ENCODE measurements around the gene WDR33. TPM values are rescaled to one million over a fixed set of nuclear protein-coding genes. Genes with fewer than 3 reads are reported as not detected.
"Not testable (repeated sequence)": the region's sequence is repeated elsewhere in the genome, so short reads cannot be mapped to it uniquely, and the experiment has no call there.

Gene WDR33
- total RNA-seq (2014; rRNA removed; shearing (Covaris generic)), result 11.1 and 29.9 TPM in 2 replicates

DNA sequence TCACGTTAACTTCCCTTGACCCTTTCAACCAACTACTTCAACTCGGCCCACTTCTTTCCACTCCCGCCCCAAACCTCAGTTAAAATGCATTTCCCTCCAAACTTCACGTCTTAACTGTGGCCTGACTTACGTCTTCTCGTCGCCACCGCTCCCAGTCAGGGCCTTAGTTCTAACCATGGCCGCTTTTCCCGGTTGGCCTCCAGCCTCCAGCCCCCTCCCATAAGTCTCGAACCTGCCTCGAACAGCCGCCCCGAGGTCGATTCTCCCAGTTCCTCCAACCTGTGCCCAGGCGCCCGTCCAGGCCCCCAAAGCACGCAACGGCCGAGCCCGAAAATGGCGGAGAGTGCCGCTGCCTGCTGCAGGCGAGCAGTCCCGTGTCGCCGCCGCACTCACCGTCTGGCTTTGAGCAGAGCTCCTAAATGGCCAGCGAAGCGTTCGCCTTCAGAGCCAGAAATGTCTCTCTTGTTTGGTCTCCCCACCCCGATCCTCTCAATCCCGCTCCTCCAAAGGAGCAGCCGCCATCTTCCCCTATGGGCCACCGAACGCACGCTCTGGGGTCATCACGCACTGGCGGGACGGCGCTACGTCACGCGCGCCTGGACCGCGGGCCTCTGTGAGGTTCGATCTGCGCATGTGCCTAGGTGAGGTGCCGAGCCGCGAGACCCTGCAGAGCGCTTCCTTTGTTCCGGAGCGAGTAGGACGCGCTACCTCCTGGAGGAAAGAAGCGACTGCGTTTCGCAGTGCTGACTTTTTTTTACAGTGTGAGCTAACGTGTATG lies at the start of gene WDR33:
Gene WDR33 (minus strand): TSS at position 553 of the 778 bp plus-strand sequence. CDS start 40,190 bp downstream, outside the sequence.
- DNase-seq (ENCODE audit: low spot score), result peak; percentile 82

- no peak for DNase-seq (ENCODE audit: low spot score)
Observed at GRCh38 chr2:127860130-127860529, 49.2 kb upstream of the WDR33 start.

DNA sequence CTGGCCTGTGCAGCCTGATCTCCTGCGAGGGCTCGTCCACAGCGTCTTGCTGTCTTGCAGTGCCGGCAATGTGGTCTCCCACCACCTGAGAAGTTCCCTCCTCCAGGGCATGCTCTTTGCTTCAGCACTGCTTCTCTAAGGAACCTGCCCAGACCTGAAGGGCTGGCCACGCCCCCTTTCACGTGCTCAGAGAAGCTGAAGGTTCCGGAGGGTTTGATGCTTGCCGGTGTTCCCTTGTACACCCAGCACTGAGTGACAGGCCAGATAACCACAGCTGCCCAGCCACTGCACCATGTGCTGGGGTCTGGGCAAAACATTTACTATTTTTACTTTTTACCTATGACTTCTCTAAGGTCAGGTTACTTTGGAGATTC lies 48.7 kb upstream of the WDR33 start:
- DNase-seq (ENCODE audit: low spot score), result no peak

- no peak for DNase-seq (ENCODE audit: low spot score)
Observed at GRCh38 chr2:127857265-127857808, 46.4 kb upstream of the WDR33 start.

- DNase-seq (ENCODE audit: low spot score), result no peak
Observed at GRCh38 chr2:127853671-127854070, 42.7 kb upstream of the WDR33 start.

- no peak for DNase-seq (ENCODE audit: low spot score)
Observed at GRCh38 chr2:127852388-127852787, 41.4 kb upstream of the WDR33 start.

DNA sequence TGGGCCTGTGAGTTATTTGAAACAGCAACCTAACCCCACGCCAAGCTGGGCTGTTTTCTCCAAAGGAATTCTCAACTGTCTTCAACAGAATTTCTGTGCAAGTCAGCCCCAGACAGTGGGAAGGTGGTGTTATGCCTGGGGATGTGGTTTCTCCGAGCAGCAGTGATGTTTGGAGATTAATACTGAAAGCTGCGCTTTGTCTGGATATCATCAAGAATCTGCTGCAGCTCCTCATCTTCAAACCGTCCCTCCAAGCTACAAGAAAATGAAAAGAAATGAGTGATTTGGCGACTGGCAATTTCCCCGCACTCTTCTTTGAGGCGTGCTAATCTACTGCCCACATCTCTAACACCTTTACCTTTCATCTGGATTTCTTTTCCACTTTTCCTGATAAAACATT lies 37.0 kb upstream of the WDR33 start:
- DNase-seq (ENCODE audit: low spot score), result no peak

GRCh38 chr2:127844973-127845372 lies 34.0 kb upstream of the WDR33 start:
- no peak for DNase-seq (ENCODE audit: low spot score)

GRCh38 chr2:127843677-127844076 lies 32.7 kb upstream of the WDR33 start:
- no peak for DNase-seq (ENCODE audit: low spot score)

DNA sequence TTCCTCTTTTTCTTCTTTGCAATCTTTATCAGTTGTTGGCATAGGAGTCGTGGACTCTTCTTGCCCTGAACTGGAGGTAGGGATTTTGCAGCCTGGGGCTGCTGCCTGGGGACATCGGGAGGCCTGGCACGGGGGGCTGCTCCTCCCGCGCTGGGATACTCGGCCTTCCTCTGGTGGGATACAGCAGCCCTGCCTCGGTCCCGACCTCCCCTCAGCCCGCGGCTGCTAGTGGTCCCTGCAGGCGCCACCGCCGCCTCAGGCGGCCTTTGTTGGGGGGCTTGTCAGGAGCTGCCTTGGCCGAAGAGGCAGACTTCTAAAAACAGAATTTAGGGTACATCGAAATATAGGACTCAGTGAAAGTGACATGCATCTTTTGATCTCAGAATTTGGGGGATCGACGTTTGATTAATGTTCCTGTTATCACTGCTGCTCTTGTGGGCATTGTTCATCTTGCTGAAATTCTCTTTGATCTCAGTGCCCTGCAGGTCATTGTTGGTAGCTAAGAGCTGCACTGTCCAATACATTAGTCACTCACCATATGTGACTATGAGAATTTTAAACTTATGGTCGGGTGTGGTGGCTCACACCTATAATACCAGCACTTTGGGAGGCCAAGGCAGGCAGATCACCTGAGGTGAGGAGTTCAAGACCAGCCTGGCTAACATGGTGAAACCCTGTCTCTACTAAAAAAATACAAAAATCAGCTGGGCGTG lies 30.7 kb upstream of the WDR33 start:
- DNase-seq (ENCODE audit: low spot score), result no peak

DNA sequence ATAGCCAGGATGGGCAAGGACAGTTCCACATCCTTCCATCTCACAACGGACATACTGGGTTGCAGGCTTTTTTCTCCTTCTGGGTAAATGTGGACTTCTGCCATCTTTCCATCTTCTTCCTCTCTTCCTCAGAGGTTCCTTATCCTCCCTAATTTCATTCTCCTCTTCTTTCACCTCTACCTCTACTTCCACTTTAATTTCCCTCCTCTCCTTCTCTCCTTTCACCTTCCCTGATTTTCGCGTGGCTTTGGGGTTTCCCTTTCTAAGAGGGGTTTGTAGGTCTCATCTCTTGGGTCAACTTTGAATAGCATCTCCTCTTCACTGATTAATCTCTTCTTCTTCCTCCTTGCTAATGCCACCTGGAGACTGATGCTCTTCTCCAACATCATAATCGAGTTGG lies 29.9 kb upstream of the WDR33 start:
- DNase-seq (ENCODE audit: low spot score), result no peak

- DNase-seq (ENCODE audit: low spot score), result no peak
Observed at GRCh38 chr2:127834951-127835350, 24.0 kb upstream of the WDR33 start.

- peak; percentile 69 for DNase-seq (ENCODE audit: low spot score)
Observed at GRCh38 chr2:127829845-127830246, 18.9 kb upstream of the WDR33 start.

DNA sequence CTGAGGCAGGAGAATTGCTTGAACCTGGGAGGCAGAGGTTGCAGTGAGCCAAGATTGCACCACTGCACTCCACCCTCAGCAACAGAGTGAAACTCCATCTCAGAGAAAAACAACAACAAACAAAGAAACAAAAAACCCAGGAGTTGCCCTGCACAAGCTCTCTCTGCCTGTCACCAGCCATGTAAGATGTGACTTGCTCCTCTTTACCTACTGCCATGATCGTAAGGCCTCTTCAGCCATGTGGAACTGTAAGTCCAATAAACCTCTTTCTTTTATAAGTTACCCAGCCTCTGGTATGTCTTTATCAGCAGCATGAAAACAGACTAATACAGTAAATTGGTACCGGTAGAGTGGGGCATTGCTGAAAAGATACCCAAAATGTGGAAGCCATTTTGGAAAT lies 15.7 kb upstream of the WDR33 start:
- not testable (repeated sequence) for DNase-seq (ENCODE audit: low spot score)

- no peak for DNase-seq (ENCODE audit: low spot score)
Observed at GRCh38 chr2:127826047-127826446, 15.1 kb upstream of the WDR33 start.

DNA sequence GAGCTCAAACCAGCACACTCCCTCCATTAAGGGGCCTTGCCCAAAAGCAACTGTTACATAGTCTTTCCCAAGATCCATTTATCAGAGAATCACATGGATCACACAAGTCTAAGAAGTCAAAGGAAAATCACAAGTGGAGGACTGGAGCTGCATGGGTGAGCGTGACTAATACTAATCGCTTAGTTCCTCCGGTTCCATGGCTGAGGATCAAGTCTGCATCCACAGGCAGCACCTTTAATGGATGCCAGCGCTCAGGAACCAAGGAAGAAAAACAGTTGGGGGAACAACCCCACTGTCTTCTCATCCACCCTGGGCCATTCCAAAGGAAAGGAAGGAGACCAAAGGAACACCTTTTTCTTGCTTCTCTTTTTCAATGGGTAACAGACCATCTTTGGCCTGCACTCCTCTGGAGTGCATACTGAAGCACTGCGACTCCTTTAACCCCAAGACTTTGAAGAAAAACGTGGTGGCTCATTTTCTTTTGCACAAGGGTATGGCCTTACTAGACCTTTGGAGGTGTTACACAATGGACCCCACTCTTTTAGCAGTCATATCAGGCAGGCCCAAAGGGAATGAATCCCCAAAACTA lies 9.2 kb upstream of the WDR33 start:
- DNase-seq (ENCODE audit: low spot score), result no peak

GRCh38 chr2:127818794-127819425 lies 7.9 kb upstream of the WDR33 start:
- no peak for DNase-seq (ENCODE audit: low spot score)

DNA sequence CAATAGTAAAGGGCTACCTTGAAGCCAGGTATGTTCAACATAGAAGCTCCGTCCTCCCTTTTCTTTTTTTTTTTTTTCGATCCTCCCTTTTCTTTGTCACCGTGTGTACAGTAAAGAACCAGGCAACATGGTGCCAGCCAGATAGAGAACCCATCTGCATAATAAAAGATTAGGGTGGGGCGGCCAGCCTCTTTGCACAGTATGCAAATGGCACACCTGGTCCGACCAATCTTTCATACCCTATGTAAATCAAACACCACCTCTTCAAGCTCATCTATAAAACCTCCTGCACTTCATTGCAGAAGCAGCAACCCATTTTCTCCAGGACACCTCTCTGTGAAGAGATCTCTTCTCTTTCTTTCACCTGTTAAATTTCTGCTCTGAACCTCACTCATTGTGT lies 7.3 kb upstream of the WDR33 start:
- no peak for DNase-seq (ENCODE audit: low spot score)

DNA sequence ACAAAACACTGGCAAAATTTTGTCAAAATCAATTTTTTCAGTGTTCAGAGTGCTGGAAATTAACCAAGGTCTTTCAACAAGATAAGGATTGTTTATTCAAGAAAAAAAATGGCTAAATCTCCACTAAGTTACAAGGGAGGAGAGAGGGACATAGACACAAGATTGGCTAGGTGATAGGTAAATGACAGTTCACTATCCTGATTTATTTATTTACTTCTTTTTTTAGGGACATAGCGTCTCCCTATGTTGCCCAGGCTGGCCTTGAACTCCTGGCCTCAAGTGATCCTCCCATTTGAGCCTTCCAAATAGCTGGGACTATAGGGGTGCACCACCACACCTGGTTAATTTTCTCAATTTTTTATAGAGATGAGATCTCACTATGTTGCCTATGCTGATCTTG lies 3.7 kb upstream of the WDR33 start:
- DNase-seq (ENCODE audit: low spot score), result no peak

- DNase-seq (ENCODE audit: low spot score), result not testable (repeated sequence)
Observed at GRCh38 chr2:127812441-127812840, 1.5 kb upstream of the WDR33 start.

- DNase-seq (ENCODE audit: low spot score), result no peak
Observed at GRCh38 chr2:127811397-127812321, 688 bp upstream of the WDR33 start.

All from H4 (cell line).